Fibroblast of lung (primary cell): ENCODE data around the gene SP8. TPM values are rescaled to one million over a fixed set of nuclear protein-coding genes. Genes with fewer than 3 reads are reported as not detected.

ENCODE experiments used
- DNase-seq, 2 donors: peaks; one replicate each; pipeline versions ENCODE4 v3.0.0 to v3.0.0-alpha.2; 2010; ENCODE audit warnings: low read depth in 2 of 2
- H2AFZ ChIP-seq: 2 replicates; pipeline ENCODE4 v1.5.1; 2012; ENCODE audit warnings: low read length, control low read depth, inconsistent platforms
- H3K27ac ChIP-seq: 2 replicates; pipeline ENCODE4 v1.5.1; 2011; ENCODE audit warnings: low read length, control low read depth; ENCODE audit not compliant: insufficient read depth
- H3K27me3 ChIP-seq: 2 replicates; pipeline ENCODE4 v1.5.1; 2011; ENCODE audit warnings: mild to moderate bottlenecking, low read length; ENCODE audit not compliant: control insufficient read depth, insufficient read depth
- H3K36me3 ChIP-seq: 2 replicates; pipeline ENCODE4 v1.5.1; 2011; ENCODE audit warnings: low read length; ENCODE audit not compliant: control insufficient read depth, insufficient read depth
- H3K4me1 ChIP-seq: 2 replicates; pipeline ENCODE4 v1.5.1; 2011; ENCODE audit warnings: low read length; ENCODE audit not compliant: control insufficient read depth, insufficient read depth; ENCODE audit errors: extremely low read depth
- H3K4me2 ChIP-seq: 2 replicates; pipeline ENCODE4 v1.5.1; 2011; ENCODE audit warnings: low read length, control low read depth; ENCODE audit not compliant: insufficient read depth; ENCODE audit errors: extremely low read depth
- H3K4me3 ChIP-seq, 4 experiments: fragments of 200-600 bp in 1 of 4; sonication (generic) in 1 of 4; replicated peaks in 1 of 4; 2 replicates each; pipeline ENCODE4 v1.5.1; 2011 to 2016; ENCODE audit warnings: low read length in 4 of 4, low read depth in 3 of 4, mild to moderate bottlenecking in 3 of 4, control low read depth in 2 of 4, inconsistent platforms in 1 of 4, mixed read lengths in 1 of 4; ENCODE audit not compliant: insufficient read depth in 1 of 4; ENCODE audit errors: control extremely low read depth in 1 of 4
- H3K79me2 ChIP-seq: 2 replicates; pipeline ENCODE4 v1.5.1; 2012; ENCODE audit warnings: mild to moderate bottlenecking, low read length, inconsistent platforms; ENCODE audit not compliant: control insufficient read depth, insufficient read depth
- H3K9ac ChIP-seq: 2 replicates; pipeline ENCODE4 v1.5.1; 2011; ENCODE audit warnings: mild to moderate bottlenecking, low read length, control low read depth; ENCODE audit not compliant: insufficient read depth
- H3K9me3 ChIP-seq: 2 replicates; pipeline ENCODE4 v1.5.1; 2012; ENCODE audit warnings: low read depth, low read length; ENCODE audit not compliant: control insufficient read depth, insufficient read depth
- H4K20me1 ChIP-seq: 2 replicates; pipeline ENCODE4 v1.5.1; 2011; ENCODE audit warnings: low read length; ENCODE audit not compliant: control insufficient read depth, insufficient read depth; ENCODE audit errors: extremely low read depth
- EZH2 ChIP-seq: IDR thresholded peaks from 2 replicates; pipeline ENCODE4 v1.5.1; 2012; ENCODE audit warnings: low read length, control low read depth, mild to moderate bottlenecking; ENCODE audit errors: missing control alignments
- polyA plus RNA-seq, 2 donors: library from polyadenylated mRNA; depleted of rRNA in 1 of 2; stranded (reverse) in 1 of 2; unstranded in 1 of 2; fragments of >200 nt; gene quantifications; 2 replicates each; pipeline ENCODE4 v1.2.1, GENCODE V29; 2011 to 2012; ENCODE audit warnings: missing spikeins in 1 of 2
- total RNA-seq: library from RNA; depleted of rRNA; stranded (reverse); fragments of >200 nt; gene quantifications from 2 replicates; pipeline ENCODE4 v1.2.1, GENCODE V29; 2014
- TF ChIP-seq, protein P1 (sequence below), 2 donors: IDR thresholded peaks in 1 of 2; conservative IDR thresholded peaks in 1 of 2; 1 replicate in 1 of 2; 2 replicates in 1 of 2; pipeline ENCODE4 v1.5.1; 2011 to 2012; ENCODE audit warnings: low read length in 2 of 2, control low read depth in 1 of 2, inconsistent platforms in 1 of 2, low read depth in 1 of 2, mild to moderate bottlenecking in 1 of 2

SP8 gene
- total and polyA plus RNA-seq, 2 donors (not counting 1 experiment from before 2014, with no cell fraction given), result not detected

DNA sequence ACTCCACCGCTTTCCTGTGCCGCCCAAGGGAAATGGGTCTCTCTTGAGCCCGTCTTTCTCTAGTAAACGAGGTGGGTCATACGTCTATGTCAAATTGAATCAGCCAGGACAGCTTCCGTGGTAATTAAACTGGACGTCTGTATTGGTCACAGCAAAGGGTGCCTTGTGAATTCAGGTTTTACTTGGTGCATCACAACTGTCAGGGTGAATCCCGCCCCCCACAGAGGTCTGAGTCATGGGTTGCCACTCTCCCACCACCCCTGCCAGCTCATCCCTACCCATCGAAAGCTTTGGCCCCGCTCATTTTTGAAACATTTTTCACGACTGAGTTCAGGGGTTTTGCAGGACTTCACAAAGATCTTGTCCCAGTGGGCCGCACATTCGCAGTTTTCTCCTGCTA, 8.0 kb upstream of the SP8 start:
- Histone ChIP-seq H3K36me3 (no peaks in the 10 kb centered on the region), H3K79me2 (no peaks in the 10 kb centered on the region), H3K4me3 (no peak overlapping the region), H3K4me2 (no peak overlapping the region), H3K9ac (no peak overlapping the region), H4K20me1 (no peaks in the 10 kb centered on the region), H3K27ac (no peak overlapping the region), H2AFZ (no peak overlapping the region), H3K4me1 (peaks cover 2% of the 10 kb centered on the region), H3K9me3 (no peaks in the 10 kb centered on the region), H3K27me3 (peaks cover 45% of the 10 kb centered on the region)
- DNase-seq, result no peak
- TF ChIP-seq, protein P1, sequence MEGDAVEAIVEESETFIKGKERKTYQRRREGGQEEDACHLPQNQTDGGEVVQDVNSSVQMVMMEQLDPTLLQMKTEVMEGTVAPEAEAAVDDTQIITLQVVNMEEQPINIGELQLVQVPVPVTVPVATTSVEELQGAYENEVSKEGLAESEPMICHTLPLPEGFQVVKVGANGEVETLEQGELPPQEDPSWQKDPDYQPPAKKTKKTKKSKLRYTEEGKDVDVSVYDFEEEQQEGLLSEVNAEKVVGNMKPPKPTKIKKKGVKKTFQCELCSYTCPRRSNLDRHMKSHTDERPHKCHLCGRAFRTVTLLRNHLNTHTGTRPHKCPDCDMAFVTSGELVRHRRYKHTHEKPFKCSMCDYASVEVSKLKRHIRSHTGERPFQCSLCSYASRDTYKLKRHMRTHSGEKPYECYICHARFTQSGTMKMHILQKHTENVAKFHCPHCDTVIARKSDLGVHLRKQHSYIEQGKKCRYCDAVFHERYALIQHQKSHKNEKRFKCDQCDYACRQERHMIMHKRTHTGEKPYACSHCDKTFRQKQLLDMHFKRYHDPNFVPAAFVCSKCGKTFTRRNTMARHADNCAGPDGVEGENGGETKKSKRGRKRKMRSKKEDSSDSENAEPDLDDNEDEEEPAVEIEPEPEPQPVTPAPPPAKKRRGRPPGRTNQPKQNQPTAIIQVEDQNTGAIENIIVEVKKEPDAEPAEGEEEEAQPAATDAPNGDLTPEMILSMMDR (conservative IDR thresholded peaks at IDR 0.05 in 1 of 2, IDR thresholded peaks at IDR 0.05 in 1 of 2; ENCODE audit: low read depth in 1 of 2, low read length in 2 of 2), result no peak
- TF ChIP-seq EZH2, result no peak

DNA sequence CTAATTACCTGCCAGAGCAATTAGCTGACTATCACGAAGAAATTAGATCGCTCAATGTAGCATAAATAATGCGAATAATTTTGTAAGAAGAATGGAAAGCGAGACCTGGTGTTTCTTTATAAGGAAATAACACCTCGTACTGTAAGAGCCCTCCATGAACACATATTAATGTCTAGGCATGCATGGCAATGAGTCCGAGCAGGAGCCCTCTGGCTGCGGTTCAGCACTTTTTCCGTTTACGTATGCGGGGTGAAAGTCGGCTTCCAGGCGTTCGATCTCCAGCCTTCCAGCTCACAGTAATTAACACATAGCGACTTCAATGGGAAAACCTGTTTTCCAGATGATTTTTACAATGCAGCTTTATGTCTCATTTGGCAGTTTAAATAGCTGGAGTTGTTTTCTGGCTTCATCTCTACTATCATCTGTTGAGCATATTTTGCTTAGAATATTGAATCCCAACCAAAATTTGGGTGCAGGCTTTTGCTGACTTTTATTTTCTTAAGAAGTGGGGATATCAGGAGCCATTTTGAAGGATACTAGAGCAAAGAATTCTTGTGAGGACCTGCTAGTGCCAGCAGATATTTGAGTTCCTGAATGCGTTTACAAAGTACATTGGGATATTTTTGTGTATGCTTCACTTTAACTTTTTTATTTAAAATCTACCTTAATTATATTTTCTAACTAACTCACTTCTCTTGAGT, 7.2 kb upstream of the SP8 start:
- Histone ChIP-seq H3K27me3 (peaks cover 44% of the 10 kb centered on the region), H3K4me1 (peaks cover 2% of the 10 kb centered on the region), H4K20me1 (no peaks in the 10 kb centered on the region), H3K36me3 (no peaks in the 10 kb centered on the region), H3K9ac (no peak overlapping the region), H3K27ac (no peak overlapping the region), H3K4me2 (no peak overlapping the region), H3K4me3 (no peak overlapping the region), H3K9me3 (no peaks in the 10 kb centered on the region), H2AFZ (no peak overlapping the region), H3K79me2 (no peaks in the 10 kb centered on the region)
- TF ChIP-seq EZH2, result no peak
- TF ChIP-seq, protein P1 (conservative IDR thresholded peaks at IDR 0.05 in 1 of 2, IDR thresholded peaks at IDR 0.05 in 1 of 2; ENCODE audit: low read depth in 1 of 2, low read length in 2 of 2), result no peak
- DNase-seq, result no peak

DNA sequence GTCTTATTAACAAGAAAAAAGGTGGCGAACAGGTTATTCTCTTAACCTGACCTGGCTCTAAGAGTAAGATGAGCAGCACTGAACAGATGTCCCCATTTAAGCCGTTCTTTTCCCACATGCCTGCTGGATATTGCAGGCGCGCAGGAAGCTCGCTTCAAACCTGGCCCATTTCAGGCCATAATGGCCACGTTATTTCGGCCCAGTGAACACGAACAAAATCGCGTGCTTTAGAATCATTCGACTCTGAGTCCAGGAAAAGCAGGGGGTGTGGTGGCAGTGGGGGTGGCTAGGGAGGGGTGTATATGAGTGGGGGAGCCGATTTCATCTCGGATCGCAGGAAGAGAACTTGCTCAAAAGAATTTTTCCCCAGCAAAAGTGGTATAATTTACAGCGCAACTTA, 6.6 kb upstream of the SP8 start:
- no peak for DNase-seq
- H2AFZ ChIP-seq, result no peak overlapping the region
- H3K4me3 ChIP-seq, result no peak overlapping the region
- no peaks in the 10 kb centered on the region for H3K79me2 ChIP-seq
- H4K20me1 ChIP-seq, result no peaks in the 10 kb centered on the region
- no peaks in the 10 kb centered on the region for H3K4me1 ChIP-seq
- H3K9me3 ChIP-seq, result no peaks in the 10 kb centered on the region
- no peak overlapping the region for H3K27ac ChIP-seq
- no peaks in the 10 kb centered on the region for H3K36me3 ChIP-seq
- TF ChIP-seq, protein P1 (conservative IDR thresholded peaks at IDR 0.05 in 1 of 2, IDR thresholded peaks at IDR 0.05 in 1 of 2; ENCODE audit: low read depth in 1 of 2, low read length in 2 of 2), result no peak
- no peak for TF ChIP-seq EZH2
- peaks cover 46% of the 10 kb centered on the region for H3K27me3 ChIP-seq
- H3K4me2 ChIP-seq, result no peak overlapping the region
- H3K9ac ChIP-seq, result no peak overlapping the region
